Suprapubic skin (tissue), 3 donors: ENCODE data around the gene CAMKK1.

Experiments used
- EP300 ChIP-seq: sonication (generic); formaldehyde crosslinking; IDR thresholded peaks from one replicate; pipeline ENCODE4 v1.6.1; 2017; ENCODE audit warnings: antibody characterized with exemption
- POLR2A ChIP-seq, 2 donors: fragments of 450-650 bp; IDR thresholded peaks; one replicate each; pipeline ENCODE4 v1.6.1; 2017; ENCODE audit warnings: antibody characterized with exemption in 2 of 2, mild to moderate bottlenecking in 2 of 2, moderate library complexity in 2 of 2
- TF ChIP-seq, protein P1 (sequence below), 2 donors: fragments of 200-600 bp in 1 of 2; fragments of 450-650 bp in 1 of 2; sonication (generic) in 1 of 2; IDR thresholded peaks; one replicate each; pipeline ENCODE4 v1.5.1; 2016 to 2019; ENCODE audit warnings: antibody characterized with exemption in 2 of 2, mild to moderate bottlenecking in 1 of 2, moderate library complexity in 1 of 2

DNA sequence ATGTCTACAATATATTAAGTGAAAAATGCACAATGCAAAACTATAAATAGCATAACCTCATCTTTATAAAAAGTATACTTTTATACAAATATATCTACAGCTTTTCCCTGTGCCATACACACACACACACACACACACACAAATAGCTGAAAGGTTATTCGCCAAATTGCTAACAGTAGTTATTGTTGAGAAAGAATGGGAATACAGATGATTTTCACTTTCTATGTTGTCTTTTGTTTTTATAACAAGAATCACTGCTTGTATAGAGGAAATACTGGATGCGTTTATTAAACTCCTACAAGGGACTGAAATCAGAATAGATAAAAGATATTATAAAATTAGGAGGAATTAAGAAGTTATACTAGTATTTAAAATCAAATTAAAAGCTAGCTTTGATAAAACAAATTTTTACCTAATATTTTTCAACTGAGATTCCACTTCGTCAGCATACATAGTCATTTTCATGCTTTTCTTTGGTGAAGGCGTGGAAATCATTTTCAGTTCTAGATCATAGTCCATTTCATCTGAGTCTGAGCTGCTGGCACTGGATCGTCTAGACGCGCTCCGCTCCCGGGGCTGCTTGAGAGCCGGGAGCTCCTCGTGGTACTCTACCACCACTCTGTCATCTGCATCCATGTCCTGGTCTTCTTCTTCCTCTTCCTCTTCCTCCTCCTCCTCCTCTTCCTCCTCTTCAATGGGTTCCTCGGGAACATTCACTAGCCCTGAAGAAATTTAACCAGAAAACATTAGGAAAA is 74.8 kb downstream of the CAMKK1 start:
- TF ChIP-seq, protein P1, sequence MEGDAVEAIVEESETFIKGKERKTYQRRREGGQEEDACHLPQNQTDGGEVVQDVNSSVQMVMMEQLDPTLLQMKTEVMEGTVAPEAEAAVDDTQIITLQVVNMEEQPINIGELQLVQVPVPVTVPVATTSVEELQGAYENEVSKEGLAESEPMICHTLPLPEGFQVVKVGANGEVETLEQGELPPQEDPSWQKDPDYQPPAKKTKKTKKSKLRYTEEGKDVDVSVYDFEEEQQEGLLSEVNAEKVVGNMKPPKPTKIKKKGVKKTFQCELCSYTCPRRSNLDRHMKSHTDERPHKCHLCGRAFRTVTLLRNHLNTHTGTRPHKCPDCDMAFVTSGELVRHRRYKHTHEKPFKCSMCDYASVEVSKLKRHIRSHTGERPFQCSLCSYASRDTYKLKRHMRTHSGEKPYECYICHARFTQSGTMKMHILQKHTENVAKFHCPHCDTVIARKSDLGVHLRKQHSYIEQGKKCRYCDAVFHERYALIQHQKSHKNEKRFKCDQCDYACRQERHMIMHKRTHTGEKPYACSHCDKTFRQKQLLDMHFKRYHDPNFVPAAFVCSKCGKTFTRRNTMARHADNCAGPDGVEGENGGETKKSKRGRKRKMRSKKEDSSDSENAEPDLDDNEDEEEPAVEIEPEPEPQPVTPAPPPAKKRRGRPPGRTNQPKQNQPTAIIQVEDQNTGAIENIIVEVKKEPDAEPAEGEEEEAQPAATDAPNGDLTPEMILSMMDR (IDR thresholded peaks at IDR 0.05), result no peak
- TF ChIP-seq POLR2A (IDR thresholded peaks at IDR 0.05) (no peak), EP300 (no peak)
